ENCODE measurements around the gene LRRC3C. TPM values are rescaled to one million over a fixed set of nuclear protein-coding genes. Genes with fewer than 3 reads are reported as not detected.
A peak's percentile ranks its signal among the peaks of the same experiment; 100 is the strongest.

The LRRC3C gene
- total and polyA plus RNA-seq, 8 donors: not detected

- H3K36me3 ChIP-seq: no peaks in the 10 kb centered on the region
Observed at GRCh38 chr17:39952680-39953470, 25.3 kb downstream of the LRRC3C start.

GRCh38 chr17:39953471-39953888, 25.9 kb downstream of the LRRC3C start:
- no peak for DNase-seq
- no peak for TF ChIP-seq CTCF (IDR thresholded peaks at IDR 0.05)
- Histone ChIP-seq H3K27me3 (no peaks in the 10 kb centered on the region), H3K4me3 (peak overlapping the region in 2 of 4 donors; percentile 26 to 38), H3K4me1 (peaks cover 0 to 6% (median 3%) of the 10 kb centered on the region in 3 donors), H3K36me3 (no peaks in the 10 kb centered on the region), H3K27ac (peak overlapping the region in 2 of 4 donors; percentile 23 to 41), H3K9me3 (no peaks in the 10 kb centered on the region)
- intact Hi-C loops (cut with DNase I): no loop called here
- ATAC-seq: no peak
- WGBS, 2 donors: 53 to 61% methylated on average over 9 of the region's 9 CpGs
- FAIRE-seq: no peak

More at GRCh38 chr17:39952680-39953470, 25.3 kb downstream of the LRRC3C start:
- DNase-seq (peak; percentile 97 to 100 (median 98)), ATAC-seq (peak; percentile 86 to 94 (median 92)), FAIRE-seq (no peak)
- intact Hi-C loops (cut with DNase I): no loop called here
- peak overlapping the region in 2 of 4 donors; percentile 23 to 41 for H3K27ac ChIP-seq
- WGBS, 2 donors: 0 to 1% methylated on average over 32 to 55 of the region's 55 CpGs
- H3K4me1 ChIP-seq: peaks cover 0 to 6% (median 3%) of the 10 kb centered on the region in 3 donors
- TF ChIP-seq CTCF (IDR thresholded peaks at IDR 0.05): no peak
- no peaks in the 10 kb centered on the region for H3K27me3 ChIP-seq
- no peaks in the 10 kb centered on the region for H3K9me3 ChIP-seq
- H3K4me3 ChIP-seq: peak overlapping the region in 2 of 4 donors; percentile 26 to 38

- Histone ChIP-seq H3K36me3 (no peaks in the 10 kb centered on the region), H3K27me3 (no peaks in the 10 kb centered on the region), H3K27ac (no peak overlapping the region), H3K9me3 (no peaks in the 10 kb centered on the region), H3K4me3 (no peak overlapping the region), H3K4me1 (peaks cover 0 to 6% (median 3%) of the 10 kb centered on the region in 3 donors)
- ATAC-seq: no peak
- TF ChIP-seq CTCF (IDR thresholded peaks at IDR 0.05): no peak
- no peak for DNase-seq
- WGBS, 2 donors: 50 to 57% methylated on average over 4 of the region's 4 CpGs
- FAIRE-seq: no peak
- intact Hi-C loops (cut with DNase I): no loop called here
Observed at GRCh38 chr17:39954876-39955275, 27.3 kb downstream of the LRRC3C start.

- no peak overlapping the region for H3K27ac ChIP-seq
- H3K4me3 ChIP-seq: no peak overlapping the region
- 67 to 82% methylated on average over 4 of the region's 4 CpGs for WGBS, 2 donors
- intact Hi-C loops (cut with DNase I): no loop called here
- no peak for DNase-seq
- no peak for ATAC-seq
- H3K36me3 ChIP-seq: no peaks in the 10 kb centered on the region
- peaks cover 0 to 3% (median 3%) of the 10 kb centered on the region in 3 donors for H3K4me1 ChIP-seq
- no peak for TF ChIP-seq CTCF (IDR thresholded peaks at IDR 0.05)
- no peak for FAIRE-seq
- H3K9me3 ChIP-seq: no peaks in the 10 kb centered on the region
- no peaks in the 10 kb centered on the region for H3K27me3 ChIP-seq
Observed at GRCh38 chr17:39955726-39956225, 28.2 kb downstream of the LRRC3C start.
